GM18517 (cell line): ENCODE data around the gene CDCA3.

Source experiments
- ATAC-seq: cut with Tn5 transposase; IDR thresholded peaks from one replicate; pipeline ENCODE4 v1.9.1; 2021; ENCODE audit warnings: mild to moderate bottlenecking, moderate library complexity; ENCODE audit not compliant: unreplicated experiment

The CDCA3 gene

DNA sequence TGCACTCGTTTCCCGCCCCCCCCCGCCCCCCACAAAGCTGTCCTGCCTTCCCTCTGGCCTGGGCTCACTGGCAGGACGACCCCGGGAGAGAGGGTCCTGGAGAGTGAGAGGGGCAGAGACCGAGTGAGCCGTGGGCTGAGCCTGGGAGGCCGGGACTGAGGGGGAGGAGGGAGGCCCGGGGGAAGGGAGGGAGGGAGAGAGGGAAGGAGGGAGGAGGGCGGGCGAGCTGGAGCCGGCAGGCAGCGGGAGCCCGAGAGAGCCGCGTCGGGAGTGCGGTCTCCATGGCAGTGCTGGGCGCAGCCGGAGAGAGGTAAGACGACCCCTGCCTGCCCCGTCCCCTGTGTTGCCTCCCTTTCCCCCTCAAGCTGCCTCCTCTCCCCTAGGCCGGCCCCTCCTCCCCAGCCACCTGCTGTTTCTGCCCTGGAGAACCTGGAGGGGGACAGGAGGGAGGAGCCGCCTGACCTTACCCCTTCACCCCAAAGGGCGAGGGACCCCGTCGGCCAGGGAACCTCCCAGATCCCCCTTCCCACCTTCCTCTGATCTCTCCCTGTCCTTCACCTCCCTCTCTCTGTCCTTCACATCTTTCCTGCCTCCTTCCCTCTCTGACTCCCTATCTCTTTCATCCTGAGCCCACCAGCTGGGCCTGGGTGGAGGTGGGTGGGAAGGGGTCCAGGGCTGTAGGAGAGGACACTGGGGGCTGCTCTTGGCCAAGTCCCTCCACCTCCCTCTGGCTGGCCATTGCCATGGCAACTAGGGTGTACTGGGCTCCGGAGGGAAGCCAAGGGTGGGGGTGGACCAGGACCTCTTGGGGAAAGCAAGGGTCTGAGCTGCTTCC is 29.3 kb downstream of the CDCA3 start, which contains the start of gene GPR162:
TSS of gene GPR162 (plus strand) at position 231 of the 835 bp plus-strand sequence. CDS start 2,078 bp downstream, outside the sequence.
- no peak for ATAC-seq

DNA sequence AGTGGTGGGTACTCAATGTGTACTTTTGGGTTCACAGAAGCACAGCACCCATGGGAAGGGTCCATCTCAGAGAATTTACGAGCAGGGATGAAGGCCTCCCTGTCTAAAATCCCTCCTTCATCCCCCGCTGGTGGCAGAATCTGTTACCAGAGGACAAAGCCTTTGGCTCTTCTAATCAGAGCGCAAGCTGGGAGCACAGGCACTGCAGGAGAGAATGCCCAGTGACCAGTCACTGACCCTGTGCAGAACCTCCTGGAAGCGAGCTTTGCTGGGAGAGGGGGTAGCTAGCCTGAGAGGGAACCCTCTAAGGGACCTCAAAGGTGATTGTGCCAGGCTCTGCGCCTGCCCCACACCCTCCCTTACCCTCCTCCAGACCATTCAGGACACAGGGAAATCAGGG is 30.9 kb downstream of the CDCA3 start:
- no peak for ATAC-seq

DNA sequence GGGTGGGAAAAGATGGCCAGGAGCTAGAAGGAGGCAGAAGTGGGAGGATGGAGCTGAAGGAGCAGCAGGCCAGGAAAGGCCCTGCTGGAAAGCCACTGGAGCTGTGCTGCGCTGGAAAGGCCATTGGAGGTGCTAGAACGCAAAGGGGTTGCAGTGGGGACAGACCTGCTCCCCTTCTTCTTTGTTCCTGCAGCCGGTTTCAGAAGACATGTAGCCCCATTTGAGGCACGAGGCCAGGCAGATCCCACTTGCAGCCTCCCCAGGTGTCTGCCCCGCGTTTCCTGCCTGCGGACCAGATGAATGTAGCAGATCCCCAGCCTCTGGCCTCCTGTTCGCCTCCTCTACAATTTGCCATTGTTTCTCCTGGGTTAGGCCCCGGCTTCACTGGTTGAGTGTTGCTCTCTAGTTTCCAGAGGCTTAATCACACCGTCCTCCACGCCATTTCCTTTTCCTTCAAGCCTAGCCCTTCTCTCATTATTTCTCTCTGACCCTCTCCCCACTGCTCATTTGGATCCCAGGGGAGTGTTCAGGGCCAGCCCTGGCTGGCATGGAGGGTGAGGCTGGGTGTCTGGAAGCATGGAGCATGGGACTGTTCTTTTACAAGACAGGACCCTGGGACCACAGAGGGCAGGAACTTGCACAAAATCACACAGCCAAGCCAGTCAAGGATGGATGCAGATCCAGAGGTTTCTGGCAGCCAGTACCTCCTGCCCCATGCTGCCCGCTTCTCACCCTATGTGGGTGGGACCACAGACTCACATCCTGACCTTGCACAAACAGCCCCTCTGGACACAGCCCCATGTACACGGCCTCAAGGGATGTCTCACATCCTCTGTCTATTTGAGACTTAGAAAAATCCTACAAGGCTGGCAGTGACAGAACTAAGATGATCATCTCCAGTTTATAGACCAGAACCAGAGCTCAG is 31.7 kb downstream of the CDCA3 start:
- ATAC-seq = no peak

DNA sequence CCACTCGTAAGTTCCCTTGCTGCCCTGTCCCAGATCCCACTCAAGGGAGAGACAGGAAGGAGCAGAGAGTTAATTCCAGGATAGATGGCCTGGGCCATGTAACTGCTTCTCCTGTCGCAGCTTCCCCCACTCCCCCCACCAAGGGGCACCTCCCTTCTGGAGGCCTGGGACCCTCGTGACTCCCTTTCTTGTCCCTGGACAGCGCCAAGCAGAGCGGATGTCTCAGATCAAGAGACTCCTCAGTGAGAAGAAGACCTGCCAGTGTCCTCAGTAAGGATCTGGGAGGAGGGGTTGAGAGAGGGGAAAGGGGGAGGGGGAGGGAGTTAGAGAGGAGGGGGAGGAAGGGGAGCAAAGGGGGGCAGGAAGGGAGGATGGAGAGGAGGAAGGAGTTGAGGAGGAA is 32.4 kb downstream of the CDCA3 start:
- no peak for ATAC-seq

DNA sequence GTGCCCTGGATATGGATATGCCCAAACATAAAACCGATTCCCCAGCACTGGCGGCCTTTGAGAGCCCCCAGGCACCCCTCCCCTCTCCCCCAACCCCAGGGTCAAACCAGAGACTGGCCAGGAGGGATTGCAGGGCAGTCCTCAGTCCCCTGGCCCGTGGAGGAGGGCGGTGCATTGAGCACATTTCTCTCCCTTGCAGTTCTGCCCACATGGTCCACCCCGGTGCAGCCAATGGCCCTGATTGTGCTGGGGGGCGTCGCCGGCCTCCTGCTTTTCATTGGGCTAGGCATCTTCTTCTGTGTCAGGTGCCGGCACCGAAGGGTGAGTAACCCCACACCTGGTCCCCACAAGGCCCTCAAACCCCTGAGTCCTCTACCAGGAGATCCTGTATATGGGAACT is 32.9 kb downstream of the CDCA3 start:
- no peak for ATAC-seq

DNA sequence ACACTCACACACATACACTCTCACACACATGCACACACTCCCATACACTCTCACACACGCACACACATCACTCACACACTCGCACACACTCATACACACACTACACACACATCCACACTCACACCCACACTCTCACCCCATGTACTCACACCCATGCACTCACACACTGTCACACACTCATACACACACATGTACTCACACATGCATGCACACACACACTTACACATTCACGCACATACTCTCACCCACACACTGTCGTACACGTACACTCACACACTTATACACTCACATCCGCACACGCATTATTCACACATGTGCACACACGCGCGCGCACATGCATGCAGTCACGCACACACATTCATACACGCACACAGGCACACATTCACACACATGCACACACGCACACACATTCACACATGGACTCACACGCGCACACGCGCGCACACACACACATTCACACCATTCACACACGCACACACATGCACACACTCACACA is 33.4 kb downstream of the CDCA3 start:
- ATAC-seq = no peak

DNA sequence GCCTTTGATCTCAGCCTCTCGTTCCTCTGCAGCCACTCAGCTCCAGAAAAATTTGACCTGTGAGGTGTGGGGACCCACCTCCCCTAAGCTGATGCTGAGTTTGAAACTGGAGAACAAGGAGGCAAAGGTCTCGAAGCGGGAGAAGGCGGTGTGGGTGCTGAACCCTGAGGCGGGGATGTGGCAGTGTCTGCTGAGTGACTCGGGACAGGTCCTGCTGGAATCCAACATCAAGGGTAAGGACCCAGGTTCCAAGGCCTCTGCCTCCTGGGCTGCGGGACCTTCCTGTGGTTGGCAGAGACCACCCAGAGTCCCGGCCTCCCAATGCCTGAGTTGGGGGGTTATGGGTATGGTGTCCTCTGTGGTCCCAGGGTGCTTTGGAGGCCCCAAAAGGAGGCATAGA is 34.0 kb downstream of the CDCA3 start:
- no peak for ATAC-seq

DNA sequence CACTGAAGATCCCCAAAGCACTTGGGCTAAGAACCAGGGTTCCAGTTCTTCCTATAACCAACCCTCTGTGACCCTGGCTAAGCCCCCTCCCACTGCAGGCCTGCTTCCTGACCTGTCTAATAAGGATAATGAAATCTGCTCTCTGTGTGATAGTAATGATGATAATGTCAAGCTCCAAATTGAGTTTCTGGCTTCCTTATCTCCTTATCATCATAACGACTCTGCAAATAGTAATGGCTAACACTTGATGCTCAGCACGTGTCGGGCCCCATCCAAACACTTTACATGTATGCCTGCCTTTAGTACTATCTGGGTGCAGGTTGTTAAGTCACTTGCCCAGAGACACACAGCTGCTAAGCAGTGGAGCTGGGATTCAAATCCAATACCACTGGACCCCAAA is 34.5 kb downstream of the CDCA3 start:
- no peak for ATAC-seq

DNA sequence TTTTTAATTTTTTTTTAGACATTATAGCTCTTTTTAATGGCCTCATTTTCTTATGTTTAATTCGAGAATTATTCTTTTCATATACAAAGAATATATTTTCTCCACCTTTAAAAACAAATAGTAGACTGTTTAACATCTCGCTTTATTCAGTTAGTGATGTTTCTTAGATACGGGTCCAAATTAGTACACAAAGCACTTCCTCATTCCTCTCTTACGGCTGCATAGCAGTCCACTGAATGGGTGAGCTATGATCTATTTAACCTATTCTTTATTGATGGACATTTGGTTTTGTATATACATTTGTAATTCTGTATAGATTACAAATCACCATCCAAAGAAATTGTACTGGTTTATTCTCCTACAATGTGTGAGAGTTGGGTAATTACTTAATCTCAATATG is 37.7 kb downstream of the CDCA3 start:
- ATAC-seq = no peak

DNA sequence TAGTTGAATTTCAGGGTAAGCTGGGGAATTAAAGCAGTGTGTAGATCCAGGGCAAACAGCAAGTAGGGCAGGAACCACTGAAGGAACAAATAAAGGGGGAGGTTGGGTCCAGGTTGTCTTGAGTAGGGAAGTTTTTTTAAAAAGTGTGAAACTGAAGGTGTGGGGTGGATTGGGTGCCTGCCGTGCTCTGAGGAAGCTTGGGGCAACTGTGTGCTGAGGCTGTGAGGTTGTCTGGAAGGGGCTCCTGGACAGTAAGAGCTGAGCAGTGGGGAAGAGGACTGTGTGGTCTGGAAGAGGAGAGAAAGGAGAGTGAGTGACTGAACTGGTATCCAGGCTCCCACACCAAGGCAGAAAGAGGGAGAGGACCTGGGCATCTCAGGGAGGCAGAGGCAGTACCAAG is 40.3 kb downstream of the CDCA3 start:
- ATAC-seq = no peak

DNA sequence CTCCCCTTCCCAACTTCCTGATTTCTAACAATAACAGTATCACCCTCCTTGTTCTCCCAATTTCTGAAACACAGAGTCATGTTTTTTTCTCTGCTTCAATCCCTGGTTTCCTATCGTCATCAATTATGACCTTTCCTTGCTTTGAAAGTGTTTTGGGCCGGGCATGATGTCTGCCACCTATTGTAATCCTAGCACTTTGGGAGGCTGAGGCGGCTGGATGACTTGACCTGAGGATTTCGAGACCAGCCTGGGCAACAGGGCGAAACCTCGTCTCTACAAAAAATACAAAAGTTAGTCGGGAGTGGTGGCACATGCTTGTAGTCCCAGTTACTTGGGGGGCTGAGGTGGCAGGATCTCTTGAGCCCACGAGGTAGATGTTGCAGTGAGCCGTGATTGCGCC is 42.0 kb downstream of the CDCA3 start:
- no peak for ATAC-seq

DNA sequence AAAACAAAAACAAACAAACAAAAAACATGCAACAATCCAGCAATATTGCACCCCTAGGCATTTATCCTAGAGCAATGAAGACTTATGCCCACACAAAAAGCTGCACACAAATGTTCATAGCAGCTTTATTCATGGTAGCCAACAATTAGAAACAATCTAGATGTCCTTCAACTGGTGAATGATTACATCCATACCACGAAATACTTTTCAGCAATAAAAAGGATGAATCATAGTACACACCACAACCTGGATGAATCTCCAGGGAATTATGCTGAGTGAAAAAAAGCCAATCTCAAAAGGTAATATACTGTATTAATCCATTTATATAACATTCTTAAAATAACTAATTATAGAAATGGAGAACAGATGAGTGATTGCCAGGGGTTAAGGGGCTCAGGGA is 43.9 kb downstream of the CDCA3 start:
- no peak for ATAC-seq

DNA sequence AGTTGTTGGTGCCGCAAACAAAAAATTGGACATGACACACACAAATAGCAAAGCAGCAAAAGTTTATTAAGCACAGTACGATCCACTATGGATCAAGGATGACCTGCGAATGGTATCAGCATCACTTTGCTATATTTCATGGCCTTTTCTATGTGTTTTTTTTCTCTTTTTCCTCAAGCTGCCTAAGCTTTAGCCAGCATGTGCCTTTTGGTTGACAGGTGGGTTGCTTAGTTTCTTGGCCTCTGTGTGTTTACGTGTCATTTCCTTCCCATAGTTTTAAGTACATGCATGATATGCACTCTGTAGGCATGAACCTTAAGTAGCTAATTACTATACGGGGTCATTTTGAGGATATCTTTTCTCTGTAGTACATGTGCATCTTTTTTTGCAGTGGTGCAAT is 51.9 kb downstream of the CDCA3 start:
- ATAC-seq = no peak
